Measurements from ENCODE around the gene TOP3B.
"Not testable (repeated sequence)": the region's sequence is repeated elsewhere in the genome, so short reads cannot be mapped to it uniquely, and the experiment has no call there.

The TOP3B gene

DNA sequence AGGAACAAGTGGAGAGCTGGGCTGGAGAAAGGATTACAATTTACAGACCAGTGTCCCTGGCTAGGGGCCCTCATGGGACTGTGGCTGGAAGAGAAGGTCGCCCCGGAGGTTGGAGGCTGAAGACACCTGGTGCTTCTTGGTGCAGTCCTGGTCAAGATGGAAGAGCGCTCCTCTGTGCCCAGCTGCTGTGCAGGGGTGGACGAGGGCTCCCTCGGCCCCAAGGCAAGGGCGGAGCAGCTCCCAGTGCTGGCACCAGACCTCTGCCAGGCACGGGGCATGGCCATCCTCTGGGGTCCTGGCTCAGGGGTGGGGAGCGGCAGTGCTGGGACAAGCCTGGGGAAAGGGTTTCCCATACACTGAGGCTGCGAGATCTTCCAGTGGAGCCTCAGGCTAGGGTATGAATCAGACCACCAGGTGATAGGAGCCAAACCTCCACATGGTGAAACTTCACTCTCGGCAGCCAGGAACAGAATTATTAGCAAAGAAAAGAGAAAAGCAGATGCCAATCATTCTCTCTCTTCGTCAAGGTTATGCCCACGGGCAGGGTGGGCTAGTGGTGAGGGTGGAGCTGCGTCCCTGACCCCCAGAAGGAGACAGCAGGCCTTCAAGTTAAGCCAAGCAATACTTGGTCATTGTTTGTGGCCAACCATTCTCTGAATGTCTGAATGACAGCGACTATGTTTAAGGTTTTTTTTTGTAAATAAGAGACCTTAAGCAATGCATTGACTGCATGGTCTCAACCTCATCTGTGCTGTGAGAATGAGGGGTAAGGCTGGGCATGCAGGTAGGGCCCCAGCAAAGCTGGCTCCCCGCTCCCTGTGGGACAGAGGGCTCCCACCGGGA, 62.0 kb downstream of the TOP3B start:
- DNase-seq: no peak

- no peak for DNase-seq
These were observed 62.9 kb downstream of the TOP3B start for GRCh38 chr22:21919526-21920307.

DNA sequence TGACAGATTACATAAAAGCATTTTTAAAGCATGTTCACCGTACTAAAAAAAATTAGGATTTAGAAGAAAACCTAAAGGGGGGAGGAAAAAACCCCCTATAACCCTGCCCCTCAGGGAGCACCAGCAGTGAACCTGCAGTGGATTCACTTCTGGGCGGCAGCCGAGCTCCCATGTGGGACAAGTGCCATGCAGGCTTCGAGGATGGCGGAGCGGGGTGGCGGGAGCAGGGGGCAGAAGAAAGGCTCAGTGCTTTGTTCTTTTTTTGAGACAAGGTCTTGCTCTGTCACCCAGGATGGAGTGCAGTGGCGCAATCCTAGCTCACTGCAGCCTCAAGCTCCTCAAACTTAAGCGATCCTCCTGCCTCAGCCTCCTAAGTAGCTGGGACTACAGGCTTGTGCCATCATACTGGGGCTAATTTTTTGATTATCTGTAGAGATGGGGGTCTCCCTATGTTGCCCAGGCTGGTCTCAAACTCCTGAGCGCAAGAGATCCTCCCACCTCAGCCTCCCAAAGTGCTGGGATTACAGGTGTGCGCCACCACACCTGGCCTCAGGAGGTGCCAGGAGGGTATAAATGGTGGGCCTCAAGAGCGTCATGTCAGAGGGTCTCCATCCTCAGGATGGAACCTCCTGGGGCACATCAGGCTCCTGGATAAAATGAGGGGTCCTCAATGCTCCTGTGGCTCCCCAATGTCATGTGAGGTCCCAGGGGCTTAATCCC, 64.0 kb downstream of the TOP3B start:
- no peak for DNase-seq

- DNase-seq: no peak
These were observed 64.7 kb downstream of the TOP3B start for GRCh38 chr22:21917959-21918261.

- peak; percentile 80 for DNase-seq
These were observed 65.2 kb downstream of the TOP3B start for GRCh38 chr22:21917181-21917958.

DNA sequence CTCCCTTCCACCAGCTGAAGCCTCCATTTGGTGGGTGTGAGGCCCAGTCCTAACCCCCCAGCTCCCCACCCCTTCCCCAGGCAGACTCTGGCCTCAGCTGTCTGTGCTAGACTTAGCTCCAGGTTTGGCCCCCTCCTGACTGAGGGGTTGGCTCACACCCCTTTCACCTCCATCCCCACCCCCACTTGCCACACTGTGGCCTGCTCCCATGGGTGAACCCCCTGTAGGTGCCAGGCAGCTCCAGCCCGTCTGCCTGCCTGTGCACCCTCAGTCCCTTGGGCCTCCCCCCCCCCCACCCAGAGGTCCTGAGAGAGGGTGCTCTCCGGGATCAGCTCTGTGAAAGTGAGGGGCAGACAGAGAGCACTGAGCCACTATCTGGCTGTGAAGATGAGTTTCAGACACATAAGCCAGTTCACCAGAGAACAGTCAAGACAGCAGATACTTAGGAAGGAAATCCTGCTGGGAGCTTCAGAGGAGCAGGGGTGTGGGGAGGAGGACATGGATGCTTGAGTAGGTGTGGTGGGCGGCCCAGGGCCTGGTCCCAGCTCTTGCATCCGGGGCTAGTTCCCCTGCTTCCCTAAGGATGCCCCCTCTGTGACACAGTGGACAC, 66.2 kb downstream of the TOP3B start:
- no peak for DNase-seq

GRCh38 chr22:21915624-21916308, 66.8 kb downstream of the TOP3B start:
- no peak for DNase-seq

- not testable (repeated sequence) for DNase-seq
These were observed 68.4 kb downstream of the TOP3B start for GRCh38 chr22:21914033-21914642.

- DNase-seq: not testable (repeated sequence)
These were observed 72.2 kb downstream of the TOP3B start for GRCh38 chr22:21910367-21910766.

DNA sequence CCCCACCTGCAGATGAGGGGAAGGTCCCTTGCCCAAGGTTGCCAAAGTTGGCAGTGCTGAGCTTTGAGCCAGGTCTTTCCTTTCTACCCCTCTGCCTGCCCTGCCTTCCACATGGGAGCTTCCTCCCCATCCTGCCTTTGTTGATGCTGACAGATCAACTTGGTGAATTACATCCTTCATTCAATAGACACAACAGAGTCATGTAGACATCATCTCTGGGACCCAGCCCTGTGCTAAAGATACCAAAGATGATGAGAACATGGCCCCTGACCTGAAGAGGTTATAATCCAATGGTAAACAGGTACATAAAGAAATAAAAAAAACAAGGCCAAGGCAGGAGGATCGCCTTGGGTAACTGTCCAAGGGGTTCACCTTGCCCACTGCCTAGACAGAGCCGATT, 72.7 kb downstream of the TOP3B start:
- DNase-seq: no peak

DNA sequence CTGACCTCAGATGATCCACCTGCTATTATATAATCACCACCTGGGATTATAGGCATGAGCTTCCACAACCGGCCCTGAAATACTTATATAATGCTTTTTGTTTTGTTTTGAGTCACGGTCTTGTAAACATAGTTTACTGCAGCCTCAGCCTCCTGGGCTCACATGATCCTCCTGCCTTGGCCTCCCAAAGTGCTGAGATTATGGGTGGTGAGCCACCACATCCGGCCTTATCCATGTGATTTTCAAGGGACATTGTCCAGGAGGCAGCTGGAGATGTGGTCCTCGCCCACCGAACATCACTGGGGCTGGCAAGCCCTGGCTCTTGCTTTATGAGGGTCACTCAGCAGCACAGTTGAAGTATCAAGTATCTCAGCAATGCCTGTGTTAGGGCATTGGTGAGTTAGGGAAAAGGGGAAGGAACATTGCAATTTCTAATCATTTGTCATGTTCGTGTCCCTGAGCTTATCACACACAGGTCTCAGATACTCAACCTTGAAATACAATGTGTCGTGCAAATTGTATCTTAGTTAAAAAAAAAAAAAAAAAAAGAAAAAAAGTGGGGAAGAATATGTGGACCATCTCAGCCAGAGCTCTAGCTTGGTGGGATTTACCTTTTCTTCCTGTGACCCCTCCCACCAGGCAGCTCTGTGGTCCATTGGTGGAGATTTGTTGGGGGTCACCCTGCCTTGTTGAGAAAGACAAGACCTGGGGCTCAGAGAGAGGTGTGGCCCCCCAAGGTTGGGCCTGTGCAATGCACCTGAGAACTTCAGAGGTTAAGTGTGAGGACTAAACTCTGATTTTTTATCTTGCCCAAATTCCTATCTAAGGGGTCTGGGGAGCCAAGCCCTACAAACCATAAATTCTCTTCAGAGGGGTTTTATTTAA, 74.7 kb downstream of the TOP3B start:
- no peak for DNase-seq

Data from islet precursor cell (in vitro differentiated cells).